ENCODE measurements around the gene CCDC85C.
"Not testable (repeated sequence)": the region's sequence is repeated elsewhere in the genome, so short reads cannot be mapped to it uniquely, and the experiment has no call there.

Gene CCDC85C

GRCh38 chr14:99603471-99604277 is at the start of gene CCDC85C:
Gene CCDC85C, minus strand, starts transcription at chr14:99604207. Its CDS starts 248 bp downstream, at chr14:99603959.
- DNase-seq, result peak; percentile 38

DNA sequence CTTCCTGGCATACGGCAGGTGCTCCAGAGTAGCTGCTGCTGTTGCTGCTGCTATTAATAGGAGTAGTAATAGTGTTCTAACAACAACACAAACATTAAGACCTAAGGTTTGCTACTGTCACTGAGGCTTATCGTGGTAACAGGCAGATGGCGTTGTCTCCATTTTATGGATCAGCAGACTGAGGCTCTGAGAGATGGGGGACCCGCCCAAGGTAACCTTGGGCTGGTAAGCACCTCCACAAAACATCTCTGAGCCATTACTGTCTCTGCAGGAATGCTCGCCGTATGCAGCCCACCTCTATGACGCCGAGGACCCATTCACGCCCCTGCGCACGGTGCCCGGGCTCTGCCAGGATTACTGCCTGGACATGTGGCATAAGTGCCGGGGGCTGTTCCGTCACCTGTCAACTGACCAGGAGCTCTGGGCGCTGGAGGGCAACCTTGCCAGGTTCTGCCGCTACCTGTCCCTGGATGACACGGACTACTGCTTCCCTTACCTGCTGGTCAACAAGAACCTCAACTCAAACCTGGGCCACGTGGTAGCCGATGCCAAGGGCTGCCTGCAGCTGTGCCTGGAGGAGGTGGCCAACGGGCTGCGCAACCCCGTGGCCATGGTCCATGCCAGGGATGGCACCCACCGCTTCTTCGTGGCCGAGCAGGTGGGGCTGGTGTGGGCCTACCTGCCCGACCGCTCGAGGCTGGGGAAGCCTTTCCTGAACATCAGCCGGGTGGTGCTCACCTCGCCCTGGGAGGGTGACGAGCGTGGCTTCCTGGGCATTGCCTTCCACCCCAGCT is 48.1 kb upstream of the CCDC85C start:
- DNase-seq, result no peak

GRCh38 chr14:99650189-99650588 is 46.2 kb upstream of the CCDC85C start:
- no peak for DNase-seq

GRCh38 chr14:99649643-99650042 is 45.6 kb upstream of the CCDC85C start:
- DNase-seq, result no peak

DNA sequence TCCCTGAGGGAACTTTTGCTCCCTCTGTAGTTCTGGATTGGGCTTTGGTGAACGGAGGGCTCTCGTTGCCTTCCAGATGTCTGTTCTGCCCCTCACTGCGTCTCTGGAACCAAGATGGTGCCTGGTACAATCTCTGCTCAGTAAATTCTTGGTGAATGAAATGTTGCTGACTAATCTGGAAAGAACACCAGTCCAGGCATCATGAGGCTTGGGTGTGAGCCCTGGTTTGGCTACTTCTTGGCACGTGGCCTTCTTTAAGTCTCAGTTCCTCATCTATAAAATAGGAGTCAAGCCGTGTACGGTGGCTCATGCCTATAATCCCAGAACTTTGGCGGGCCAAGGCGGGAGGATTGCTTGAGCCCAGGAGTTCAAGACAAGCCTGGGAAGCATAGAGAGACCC is 45.2 kb upstream of the CCDC85C start:
- DNase-seq, result no peak

- no peak for DNase-seq
Measured at GRCh38 chr14:99648027-99648784, 44.2 kb upstream of the CCDC85C start.

- DNase-seq, result no peak
Measured at GRCh38 chr14:99647411-99647810, 43.4 kb upstream of the CCDC85C start.

DNA sequence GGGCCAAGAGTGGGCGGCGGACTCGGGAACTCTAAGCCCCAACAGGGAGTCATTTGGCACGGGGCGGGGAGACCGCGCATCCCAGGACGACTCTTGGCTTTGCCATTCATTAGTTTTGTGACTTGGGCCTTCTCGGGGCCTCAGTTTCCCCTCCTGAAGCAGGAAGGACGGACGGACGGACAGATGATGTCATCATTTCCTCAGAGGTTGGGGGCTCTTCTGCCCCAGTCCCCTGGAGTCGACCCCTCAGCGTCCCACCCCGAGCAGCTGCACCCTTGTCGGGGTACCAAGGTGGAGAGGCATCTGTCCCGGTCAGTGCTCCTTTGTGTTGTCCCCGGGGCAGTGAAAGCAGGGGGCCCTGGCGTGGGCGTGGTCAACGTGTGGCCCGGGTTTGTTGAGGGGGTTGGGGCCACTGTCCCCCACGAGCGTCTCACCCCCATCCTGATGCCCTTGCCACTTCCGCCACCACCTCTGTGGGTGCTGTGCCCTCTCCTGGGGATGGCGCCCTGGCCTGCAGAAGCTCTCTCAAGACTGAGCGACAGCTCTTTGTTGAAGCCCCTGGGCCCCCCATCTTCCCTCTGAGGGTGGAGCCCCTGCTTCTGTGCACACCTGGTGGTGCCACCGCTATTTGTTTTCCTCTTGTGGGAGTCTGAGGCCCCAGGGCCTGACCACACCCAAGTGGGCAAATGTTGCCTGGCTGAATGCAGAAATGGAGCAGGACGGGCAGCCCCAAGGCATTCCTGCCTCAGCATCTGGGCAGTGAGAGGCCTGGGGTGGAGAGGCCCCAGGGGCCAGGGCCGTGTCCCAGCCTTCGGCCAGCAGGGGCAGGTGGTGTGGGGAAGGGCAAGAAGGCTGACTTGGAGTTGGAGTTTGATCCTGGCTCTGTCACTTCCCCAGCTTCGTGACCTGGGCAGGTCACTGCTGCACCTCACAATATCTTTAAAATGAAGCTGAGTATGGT is 41.8 kb upstream of the CCDC85C start:
- DNase-seq, result no peak

- DNase-seq, result no peak
Measured at GRCh38 chr14:99644723-99645544, 40.9 kb upstream of the CCDC85C start, which contains the start of gene HHIPL1. Gene HHIPL1, plus strand, starts transcription at chr14:99645129. Its CDS starts 79 bp downstream, at chr14:99645208.

DNA sequence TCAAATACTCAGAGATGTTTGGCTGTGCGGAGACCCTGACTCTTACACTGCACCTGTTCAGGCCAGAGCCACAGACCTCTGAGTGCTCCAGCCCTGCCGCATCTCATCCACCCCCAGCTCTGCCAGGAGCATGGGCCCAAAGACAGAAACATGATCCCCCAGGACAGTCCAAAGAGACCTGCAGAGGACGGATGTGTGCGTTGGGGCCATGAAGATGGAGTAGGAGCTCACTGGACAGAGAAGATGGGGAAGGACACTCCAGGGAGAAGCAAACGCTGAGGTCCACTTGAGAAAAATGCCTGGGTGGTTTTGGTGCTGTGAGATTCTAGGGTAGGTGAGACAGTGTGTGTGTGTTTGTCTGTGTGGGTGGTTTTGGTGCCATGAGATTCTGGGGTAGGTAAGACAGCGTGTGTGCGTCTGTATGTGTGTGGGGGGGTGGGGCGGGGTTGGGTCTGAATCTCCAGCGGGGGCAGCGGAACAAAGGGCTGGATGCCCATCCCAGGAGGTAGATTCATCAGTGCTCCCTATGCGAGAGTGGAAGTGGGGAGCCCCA is 40.1 kb upstream of the CCDC85C start:
- DNase-seq, result no peak

GRCh38 chr14:99643343-99643742 is 39.3 kb upstream of the CCDC85C start:
- DNase-seq, result no peak

- DNase-seq, result not testable (repeated sequence)
Measured at GRCh38 chr14:99642771-99643170, 38.8 kb upstream of the CCDC85C start.

DNA sequence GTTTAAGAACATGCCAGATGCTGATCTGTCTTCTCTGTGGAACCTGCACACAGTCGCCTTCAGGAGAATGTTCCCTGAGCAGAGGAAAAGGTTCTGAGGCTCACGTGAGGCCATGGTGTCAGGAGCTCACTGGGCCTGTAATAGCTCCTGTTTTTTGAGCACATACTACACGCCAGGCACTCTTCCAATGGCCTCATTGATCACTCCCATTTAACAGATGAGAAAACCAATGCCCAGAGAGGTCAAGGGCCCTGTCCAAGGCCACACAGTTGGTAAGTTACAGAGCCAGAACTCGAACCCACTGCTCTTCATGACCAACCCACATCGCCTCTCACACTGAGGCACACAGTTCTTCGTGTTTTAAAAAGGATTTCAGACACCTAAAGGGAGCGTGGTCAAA is 33.6 kb upstream of the CCDC85C start:
- DNase-seq, result no peak

- no peak for DNase-seq
Measured at GRCh38 chr14:99636487-99636886, 32.5 kb upstream of the CCDC85C start.

GRCh38 chr14:99635116-99635515 is 31.1 kb upstream of the CCDC85C start:
- no peak for DNase-seq

DNA sequence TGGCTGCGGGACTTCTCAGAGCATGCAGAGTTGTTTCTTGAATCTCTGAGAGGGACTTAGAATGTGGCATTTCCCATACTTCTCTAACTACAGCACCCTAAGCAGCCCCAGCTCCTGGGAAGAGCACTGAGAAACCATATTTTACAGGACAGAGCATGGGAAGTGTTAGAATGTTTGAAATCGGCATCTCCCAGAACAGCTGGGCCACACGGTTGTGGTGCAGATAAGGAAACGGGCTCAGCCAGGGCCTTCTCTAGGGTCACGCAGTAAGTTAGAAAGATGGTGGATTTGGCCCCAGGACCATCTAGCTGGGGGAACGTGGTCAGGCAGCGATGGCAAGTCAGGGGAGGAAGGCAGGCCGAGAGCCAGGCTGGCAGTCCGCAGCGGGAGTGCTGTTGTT is 30.4 kb upstream of the CCDC85C start:
- DNase-seq, result no peak

- no peak for DNase-seq
Measured at GRCh38 chr14:99633918-99634317, 29.9 kb upstream of the CCDC85C start.

GRCh38 chr14:99633141-99633540 is 29.1 kb upstream of the CCDC85C start:
- DNase-seq, result no peak

DNA sequence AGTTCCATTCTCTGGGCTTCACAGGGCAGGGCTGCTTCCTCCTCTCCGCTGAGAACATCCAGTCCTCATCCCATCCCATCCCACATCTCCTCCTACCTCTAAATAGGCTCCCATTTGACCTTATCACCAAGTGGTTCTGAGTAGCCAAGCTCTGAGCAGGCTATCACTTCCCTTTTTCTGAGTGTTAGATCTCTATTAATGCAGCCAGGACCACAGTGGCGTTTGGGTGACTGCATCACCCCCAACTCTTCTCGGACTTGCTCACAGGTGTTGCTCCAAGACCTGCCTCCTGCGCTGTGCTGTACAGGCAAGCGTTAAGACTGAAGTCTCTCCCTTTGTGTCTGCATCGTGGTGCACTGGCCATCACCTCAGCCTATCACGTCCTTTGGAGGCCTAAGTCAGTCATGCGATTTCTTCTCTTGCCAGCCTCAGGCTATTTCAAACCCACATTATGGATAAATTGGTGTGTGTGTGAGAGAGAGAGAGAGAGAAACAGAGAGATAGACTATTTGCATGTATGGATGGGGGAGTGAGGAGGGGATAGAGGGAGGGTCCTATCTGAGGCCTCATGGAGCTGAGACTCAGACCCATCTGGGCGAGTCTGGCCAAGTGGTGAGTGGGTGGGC is 28.5 kb upstream of the CCDC85C start:
- DNase-seq, result no peak

GRCh38 chr14:99630202-99630601 is 26.2 kb upstream of the CCDC85C start:
- no peak for DNase-seq

Measured in activated CD4-positive, alpha-beta T cell treated with anti-CD3 and anti-CD28 coated beads for 1 hour (primary cell).